HCT116 (cell line): ENCODE data around the gene CAPN9. TPM values are rescaled to one million over a fixed set of nuclear protein-coding genes. Genes with fewer than 3 reads are reported as not detected.

Experiments
- ATAC-seq: fragments of 200-7000 bp; cut with Tn5 transposase; 2 replicates; pipeline ENCODE4 v1.9.1; 2020; ENCODE audit warnings: mild to moderate bottlenecking, moderate library complexity
- BruUV-seq: library from RNA; stranded (reverse); fragments of 400-500 nt; replicated peaks from 2 replicates; lab custom pipeline; 2021; lab: Mats Ljungman, UMichigan
- CTCF ChIA-PET: fragments of 300-600 bp; sonication (Branson Sonifier 250); formaldehyde crosslinking; loops from one replicate; lab custom pipeline; 2021; ENCODE audit warnings: antibody characterized with exemption; lab: Charles Lee
- POLR2A ChIA-PET: fragments of 300-600, 350-600 bp; sonication (Branson Sonifier 250); formaldehyde crosslinking; loops from one replicate; lab custom pipeline; 2021; ENCODE audit warnings: antibody characterized with exemption; lab: Charles Lee
- RAD21 ChIA-PET, 2 experiments: fragments of 300-600 bp; sonication (Branson Sonifier 250); formaldehyde crosslinking; loops; one replicate each; lab custom pipeline; 2023; ENCODE audit warnings: low total read pairs in 2 of 2; ENCODE audit not compliant: uncharacterized antibody in 2 of 2, unreplicated experiment in 2 of 2, low non-redundant PET in 1 of 2; lab: Charles Lee
- DNase-seq: peaks from one replicate; pipeline ENCODE4 v3.0.0-alpha.2; 2010; ENCODE audit warnings: low read depth, low spot score
- H2AFZ ChIP-seq: fragments of 200-600 bp; shearing (Covaris generic), sonication (generic); 2 replicates; pipeline ENCODE4 v1.6.1; 2017; ENCODE audit warnings: low read depth, mixed run types, mixed read lengths, antibody characterized with exemption, low read length; ENCODE audit not compliant: poor library complexity, severe bottlenecking
- H3K27ac ChIP-seq: 2 replicates; pipeline ENCODE4 v1.5.1; 2012; ENCODE audit warnings: low read depth, low read length
- H3K27me3 ChIP-seq: fragments of 200-600 bp; sonication (generic); 2 replicates; pipeline ENCODE4 v1.6.1; 2016; ENCODE audit warnings: mixed run types, low read length, mixed read lengths; ENCODE audit not compliant: insufficient read depth
- H3K36me3 ChIP-seq, 2 experiments: fragments of 200-500 bp in 1 of 2; fragments of 200-600 bp in 1 of 2; sonication (Bioruptor generic) in 1 of 2; sonication (generic) in 1 of 2; 2 replicates each; pipeline versions ENCODE4 v1.5.1 to v1.6.1; 2014 to 2016; ENCODE audit warnings: low read length in 2 of 2, inconsistent platforms in 1 of 2, mixed read lengths in 1 of 2, mixed run types in 1 of 2; ENCODE audit not compliant: insufficient read depth in 2 of 2, control insufficient read depth in 1 of 2
- H3K4me1 ChIP-seq, 2 experiments: fragments of 200-600 bp in 1 of 2; sonication (generic) in 1 of 2; 2 replicates each; pipeline versions ENCODE4 v1.5.1 to v1.6.1; 2012 to 2017; ENCODE audit warnings: low read length in 2 of 2, inconsistent platforms in 1 of 2, mild to moderate bottlenecking in 1 of 2, mixed read lengths in 1 of 2, mixed run types in 1 of 2, moderate library complexity in 1 of 2; ENCODE audit not compliant: insufficient read depth in 2 of 2, control insufficient read depth in 1 of 2
- H3K4me2 ChIP-seq: fragments of 200-600 bp; sonication (generic); 2 replicates; pipeline ENCODE4 v1.6.1; 2017; ENCODE audit warnings: mixed run types, low read length, mixed read lengths
- H3K4me3 ChIP-seq, 2 experiments: fragments of 200-600 bp in 1 of 2; sonication (generic) in 1 of 2; replicated peaks in 1 of 2; 2 replicates each; pipeline ENCODE4 v1.5.1; 2011 to 2016; ENCODE audit warnings: low read length in 2 of 2, control low read depth in 1 of 2, low read depth in 1 of 2, mild to moderate bottlenecking in 1 of 2, mixed read lengths in 1 of 2, mixed run types in 1 of 2
- H3K79me2 ChIP-seq: fragments of 200-600 bp; sonication (generic); 2 replicates; pipeline ENCODE4 v1.6.1; 2017; ENCODE audit warnings: mild to moderate bottlenecking, mixed run types, low read length, moderate library complexity, mixed read lengths; ENCODE audit not compliant: insufficient read depth
- H3K9ac ChIP-seq: fragments of 200-600 bp; sonication (generic); 2 replicates; pipeline ENCODE4 v1.6.1; 2016; ENCODE audit warnings: low read length, mixed read lengths
- H3K9me2 ChIP-seq: fragments of 200-600 bp; sonication (generic), shearing (Covaris generic); 2 replicates; pipeline ENCODE4 v1.6.1; 2017; ENCODE audit warnings: mixed run types, mild to moderate bottlenecking, moderate library complexity; ENCODE audit not compliant: insufficient read depth
- H3K9me3 ChIP-seq, 2 experiments: fragments of 200-500 bp in 1 of 2; fragments of 200-600 bp in 1 of 2; sonication (Bioruptor generic) in 1 of 2; sonication (generic) in 1 of 2; 2 replicates each; pipeline ENCODE4 v1.6.1; 2014 to 2017; ENCODE audit warnings: low read length in 2 of 2, mixed read lengths in 2 of 2, inconsistent platforms in 1 of 2, low read depth in 1 of 2, mild to moderate bottlenecking in 1 of 2, mixed run types in 1 of 2, moderate library complexity in 1 of 2; ENCODE audit not compliant: control insufficient read depth in 1 of 2, insufficient read depth in 1 of 2
- H4K20me1 ChIP-seq: fragments of 200-600 bp; sonication (generic), shearing (Covaris generic); 2 replicates; pipeline ENCODE4 v1.6.1; 2017; ENCODE audit warnings: mixed run types, mild to moderate bottlenecking, moderate library complexity; ENCODE audit not compliant: insufficient read depth
- CBX3 ChIP-seq: IDR thresholded peaks from 2 replicates; pipeline ENCODE4 v1.6.1; 2012; ENCODE audit warnings: low read depth
- CEBPB ChIP-seq: IDR thresholded peaks from 2 replicates; pipeline ENCODE4 v1.6.1; 2012; ENCODE audit warnings: low read depth
- EGR1 ChIP-seq: IDR thresholded peaks from 2 replicates; pipeline ENCODE4 v1.6.1; 2012; ENCODE audit warnings: low read depth
- EZH2 ChIP-seq: fragments of 200-600 bp; sonication (generic); IDR thresholded peaks from 2 replicates; pipeline ENCODE4 v1.6.1; 2017; ENCODE audit warnings: antibody characterized with exemption, mixed run types
- JUND ChIP-seq: IDR thresholded peaks from 2 replicates; pipeline ENCODE4 v1.6.1; 2012
- POLR2A ChIP-seq: IDR thresholded peaks from 2 replicates; pipeline ENCODE4 v1.7.0; 2011; ENCODE audit warnings: borderline replicate concordance; ENCODE audit not compliant: insufficient read depth, insufficient read length; ENCODE audit errors: extremely low read depth
- RAD21 ChIP-seq: IDR thresholded peaks from 2 replicates; pipeline ENCODE4 v1.6.1; 2012; ENCODE audit warnings: low read depth, mild to moderate bottlenecking
- SRF ChIP-seq: IDR thresholded peaks from 2 replicates; pipeline ENCODE4 v1.6.1; 2012; ENCODE audit warnings: low read depth
- TCF7L2 ChIP-seq: IDR thresholded peaks from 2 replicates; pipeline ENCODE4 v1.7.0; 2011; ENCODE audit warnings: borderline replicate concordance, inconsistent platforms; ENCODE audit not compliant: insufficient read depth, insufficient read length; ENCODE audit errors: extremely low read depth
- ZFX ChIP-seq: fragments of 450-650 bp; IDR thresholded peaks from 2 replicates; pipeline ENCODE4 v1.6.1; 2017
- intact Hi-C: fragments of 100-400 bp; cut with micrococcal nuclease; formaldehyde crosslinking; loops from 2 replicates; pipeline ENCODE4 v1.10.0; 2022
- total RNA-seq: library from RNA; stranded (reverse); gene quantifications from one replicate; pipeline ENCODE4 v1.2.1, GENCODE V29; 2021; ENCODE audit not compliant: unreplicated experiment
- TF ChIP-seq, protein P1 (sequence below): IDR thresholded peaks from 2 replicates; pipeline ENCODE4 v1.6.1; 2012

Gene CAPN9
- total RNA-seq, 1 experiment from 2014 or later, result not detected

DNA sequence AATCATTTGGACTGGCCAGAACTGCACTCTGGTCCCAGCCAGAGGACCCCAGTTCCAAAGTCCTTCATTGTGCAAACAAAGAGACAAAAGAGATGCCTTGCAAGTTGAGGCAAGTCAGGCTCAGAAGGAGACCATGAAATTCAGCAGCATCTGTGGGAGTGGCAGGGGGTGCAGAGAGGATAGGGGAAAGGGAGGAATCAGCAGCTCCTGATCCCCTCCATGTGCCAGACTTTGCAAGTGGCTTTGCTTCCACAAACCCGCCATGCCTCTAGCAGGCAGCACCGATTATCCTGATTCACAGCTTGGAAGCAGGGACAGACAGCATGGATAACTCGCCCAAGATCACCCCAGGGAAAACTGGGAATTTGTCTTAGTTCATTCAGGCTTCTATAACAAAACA lies 2.1 kb upstream of the CAPN9 start:
- H3K36me3 ChIP-seq, result no peaks in the 10 kb centered on the region
- H3K27me3 ChIP-seq, result no peaks in the 10 kb centered on the region
- H3K27ac ChIP-seq, result no peak overlapping the region
- TF ChIP-seq RAD21 (no peak), CBX3 (no peak), ZFX (no peak), POLR2A (no peak), SRF (no peak), JUND (no peak)
- DNase-seq (no peak), ATAC-seq (no peak)
- ChIA-PET CTCF (no interaction called here), POLR2A (no interaction called here), RAD21 (no interaction called here)
- BruUV-seq, result no TSS peak
- no peaks in the 10 kb centered on the region for H3K9me2 ChIP-seq
- no peaks in the 10 kb centered on the region for H3K9me3 ChIP-seq
- H3K4me3 ChIP-seq, result no peak overlapping the region
- H3K9ac ChIP-seq, result no peak overlapping the region
- no peaks in the 10 kb centered on the region for H3K4me1 ChIP-seq
- H3K79me2 ChIP-seq, result no peaks in the 10 kb centered on the region
- no peak overlapping the region for H2AFZ ChIP-seq
- H3K4me2 ChIP-seq, result no peak overlapping the region
- H4K20me1 ChIP-seq, result no peaks in the 10 kb centered on the region
- intact Hi-C loops, result no loop called here

DNA sequence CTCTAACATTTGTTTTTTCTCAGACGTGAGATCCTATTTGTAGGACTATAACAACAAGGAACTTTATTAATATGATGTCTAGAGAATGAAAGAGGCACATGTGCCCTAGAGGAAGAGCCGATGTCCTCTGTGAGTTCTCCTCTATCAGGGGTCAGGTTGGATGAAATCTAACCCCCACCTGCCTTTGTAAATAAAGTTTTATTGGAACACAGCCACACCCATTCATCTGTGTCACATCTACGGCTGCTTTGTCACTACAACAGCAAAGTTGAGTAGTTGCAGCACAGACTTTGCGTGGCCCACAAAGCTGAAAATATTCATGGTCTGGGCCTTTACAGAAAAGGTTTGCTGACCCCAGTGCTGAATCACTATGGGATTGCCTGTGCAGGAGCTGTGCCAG lies 571 bp upstream of the CAPN9 start:
- DNase-seq (no peak), ATAC-seq (no peak)
- ChIA-PET CTCF (no interaction called here), RAD21 (no interaction called here), POLR2A (no interaction called here)
- BruUV-seq, result no TSS peak
- H3K9me2 ChIP-seq, result no peaks in the 10 kb centered on the region
- H3K9ac ChIP-seq, result no peak overlapping the region
- H3K27me3 ChIP-seq, result no peaks in the 10 kb centered on the region
- no peaks in the 10 kb centered on the region for H4K20me1 ChIP-seq
- no peaks in the 10 kb centered on the region for H3K79me2 ChIP-seq
- no peak for TF ChIP-seq TCF7L2
- TF ChIP-seq, protein P1, sequence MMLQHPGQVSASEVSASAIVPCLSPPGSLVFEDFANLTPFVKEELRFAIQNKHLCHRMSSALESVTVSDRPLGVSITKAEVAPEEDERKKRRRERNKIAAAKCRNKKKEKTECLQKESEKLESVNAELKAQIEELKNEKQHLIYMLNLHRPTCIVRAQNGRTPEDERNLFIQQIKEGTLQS, result no peak
- TF ChIP-seq EZH2, result no peak
- no peak for TF ChIP-seq CEBPB
- TF ChIP-seq EGR1, result no peak
- intact Hi-C loops, result no loop called here
- no peaks in the 10 kb centered on the region for H3K36me3 ChIP-seq
- no peak overlapping the region for H3K4me3 ChIP-seq
- no peaks in the 10 kb centered on the region for H3K9me3 ChIP-seq
- no peak overlapping the region for H3K27ac ChIP-seq
- no peak overlapping the region for H2AFZ ChIP-seq
- no peaks in the 10 kb centered on the region for H3K4me1 ChIP-seq
- no peak overlapping the region for H3K4me2 ChIP-seq
